Spleen (tissue), 7 donors: ENCODE data around the gene ERO1B.

ENCODE experiments used
- CTCF ChIP-seq, 11 experiments: fragments of 200-600 bp in 7 of 11; fragments of 450-650 bp in 4 of 11; sonication (generic) in 4 of 11; IDR thresholded peaks in 8 of 11; conservative IDR thresholded peaks in 3 of 11; 1 replicate in 7 of 11; 2 replicates in 4 of 11; pipeline versions ENCODE4 v1.4.0 to v1.8.0; 2016 to 2021; ENCODE audit warnings: antibody characterized with exemption in 11 of 11, inconsistent platforms in 4 of 11, mild to moderate bottlenecking in 1 of 11
- POLR2AphosphoS5 ChIP-seq, 3 donors: sonication (generic); formaldehyde crosslinking; IDR thresholded peaks; one replicate each; pipeline ENCODE4 v1.5.1; 2017; ENCODE audit warnings: antibody characterized with exemption in 3 of 3
- donor health status: DM: no; HTN: no; CAD: no; lungs with moderate emphysema.
- donor health status: DM: no; HTN: no; CAD: no.
- donor health status: DM: no; HTN: no; CAD: no.

- TF ChIP-seq CTCF (IDR thresholded peaks at IDR 0.05 in 8 of 11, conservative IDR thresholded peaks at IDR 0.05 in 3 of 11) (no peak), POLR2AphosphoS5 (IDR thresholded peaks at IDR 0.05) (no peak)
These were observed 23.6 kb downstream of the ERO1B start for GRCh38 chr1:236258114-236258622.
